GM12878 (cell line): ENCODE results near the gene NKRF. TPM values are rescaled to one million over a fixed set of nuclear protein-coding genes. Genes with fewer than 3 reads are reported as not detected.
A peak's percentile ranks its signal among the peaks of the same experiment; 100 is the strongest.

Experiments used
- ATAC-seq: fragments of 200-7000 bp; cut with Tn5 transposase; 3 replicates; pipeline ENCODE4 v1.9.1; 2020; ENCODE audit warnings: mild to moderate bottlenecking, moderate library complexity
- BruUV-seq: library from RNA; stranded (reverse); fragments of 400-500 nt; replicated peaks from 2 replicates; lab custom pipeline; 2021; lab: Mats Ljungman, UMichigan
- CTCF ChIA-PET: fragments of 300-600 bp; sonication (Branson Sonifier 250); formaldehyde crosslinking; extraction: SDS; loops from one replicate; lab custom pipeline; 2021; ENCODE audit warnings: inconsistent platforms; lab: Yijun Ruan, JAX
- POLR2A ChIA-PET: fragments of 350-600 bp; formaldehyde crosslinking; extraction: SDS; loops from one replicate; lab custom pipeline; 2021; ENCODE audit warnings: inconsistent platforms; lab: Charles Lee
- RAD21 ChIA-PET: fragments of 300-600 bp; sonication (Branson Sonifier 250); formaldehyde crosslinking; loops from one replicate; lab custom pipeline; 2023; ENCODE audit warnings: antibody characterized with exemption; ENCODE audit not compliant: unreplicated experiment; lab: Charles Lee
- SMC1A ChIA-PET: fragments of 300-600 bp; sonication (Branson Sonifier 250); formaldehyde crosslinking; loops from one replicate; lab custom pipeline; 2023; ENCODE audit not compliant: unreplicated experiment, uncharacterized antibody; lab: Charles Lee
- DNase-seq: peaks from one replicate; pipeline ENCODE4 v3.0.0-alpha.2; 2011; ENCODE audit warnings: low read depth, low spot score
- FAIRE-seq: peaks from 3 replicates; lab custom pipeline; 2011; peaks lifted over from hg19 to GRCh38; lab: Jason Lieb, UNC
- H2AFZ ChIP-seq: 2 replicates; pipeline ENCODE4 v1.6.0; 2011; ENCODE audit warnings: low read depth, low read length, control low read depth; ENCODE audit not compliant: control insufficient read depth
- H3K27ac ChIP-seq: 2 replicates; pipeline ENCODE4 v1.5.1; 2011; ENCODE audit warnings: control low read depth; ENCODE audit not compliant: control insufficient read depth, insufficient read depth
- H3K27me3 ChIP-seq, 2 experiments: replicated peaks in 1 of 2; 2 replicates each; pipeline versions ENCODE4 v1.6.0 to v1.6.1; 2011; ENCODE audit warnings: low read length in 1 of 2; ENCODE audit not compliant: control insufficient read depth in 2 of 2, insufficient read depth in 2 of 2
- H3K36me3 ChIP-seq, 2 experiments: 2 replicates each; pipeline ENCODE4 v1.5.1; 2011; ENCODE audit warnings: low read length in 1 of 2; ENCODE audit not compliant: control insufficient read depth in 2 of 2, insufficient read depth in 2 of 2
- H3K4me1 ChIP-seq: 2 replicates; pipeline ENCODE4 v1.6.1; 2011; ENCODE audit warnings: mild to moderate bottlenecking, low read length, moderate library complexity, mixed read lengths; ENCODE audit not compliant: control insufficient read depth, insufficient read depth
- H3K4me2 ChIP-seq: 2 replicates; pipeline ENCODE4 v1.6.0; 2011; ENCODE audit warnings: control low read depth; ENCODE audit not compliant: control insufficient read depth, insufficient read depth
- H3K4me3 ChIP-seq: fragments of 200-600 bp; sonication (generic); 2 replicates; pipeline ENCODE4 v1.5.1; 2016
- H3K79me2 ChIP-seq: 2 replicates; pipeline ENCODE4 v1.6.0; 2011; ENCODE audit warnings: low read length; ENCODE audit not compliant: control insufficient read depth, insufficient read depth
- H3K9ac ChIP-seq: 2 replicates; pipeline ENCODE4 v1.8.0; 2011; ENCODE audit warnings: low read length, control low read depth, mixed read lengths; ENCODE audit not compliant: control insufficient read depth, insufficient read depth
- H3K9me3 ChIP-seq: replicated peaks from 3 replicates; pipeline ENCODE4 v1.5.1; 2011; ENCODE audit warnings: mild to moderate bottlenecking, low read length; ENCODE audit not compliant: control insufficient read depth, insufficient read depth
- H4K20me1 ChIP-seq: 2 replicates; pipeline ENCODE4 v1.6.0; 2011; ENCODE audit not compliant: control insufficient read depth, insufficient read depth
- CREM ChIP-seq: IDR thresholded peaks from 2 replicates; pipeline ENCODE4 v1.6.1; 2014; ENCODE audit warnings: antibody characterized with exemption, low read depth
- EED ChIP-seq: sonication (generic); IDR thresholded peaks from 2 replicates; pipeline ENCODE4 v1.6.1; 2016; ENCODE audit warnings: antibody characterized with exemption, low read depth
- ETV6 ChIP-seq, 2 experiments: fragments of 450-650 bp in 1 of 2; IDR thresholded peaks in 1 of 2; conservative IDR thresholded peaks in 1 of 2; 2 replicates each; pipeline ENCODE4 v1.6.1; 2014; ENCODE audit warnings: antibody characterized with exemption in 1 of 2, borderline replicate concordance in 1 of 2, low read depth in 1 of 2, mild to moderate bottlenecking in 1 of 2, moderate library complexity in 1 of 2
- FOXM1 ChIP-seq: IDR thresholded peaks from 2 replicates; pipeline ENCODE4 v1.6.1; 2012; ENCODE audit warnings: low read depth, mild to moderate bottlenecking, inconsistent platforms, low read length, moderate library complexity
- IRF4 ChIP-seq: IDR thresholded peaks from 2 replicates; pipeline ENCODE4 v1.6.1; 2011; ENCODE audit warnings: low read depth, low read length
- MYB ChIP-seq: fragments of 150-350 bp; IDR thresholded peaks from 2 replicates; pipeline ENCODE4 v1.6.1; 2014; ENCODE audit warnings: mild to moderate bottlenecking, low read depth, low read length, borderline replicate concordance
- MYC ChIP-seq: IDR thresholded peaks from 2 replicates; pipeline ENCODE4 v1.6.1; 2011; ENCODE audit warnings: mild to moderate bottlenecking, low read length, moderate library complexity, inconsistent platforms; ENCODE audit not compliant: insufficient read depth, insufficient replicate concordance, insufficient read length, severe bottlenecking
- NR2C2 ChIP-seq: IDR thresholded peaks from 2 replicates; pipeline ENCODE4 v1.6.1; 2011; ENCODE audit warnings: borderline replicate concordance, low read depth; ENCODE audit not compliant: control insufficient read depth, insufficient read length
- NRF1 ChIP-seq: conservative IDR thresholded peaks from 2 replicates; pipeline ENCODE4 v1.6.1; 2011; ENCODE audit warnings: mild to moderate bottlenecking, low read depth, low read length, improper control_type of control experiment
- SMAD1 ChIP-seq: fragments of 450-650 bp; IDR thresholded peaks from 2 replicates; pipeline ENCODE4 v1.6.1; 2018; ENCODE audit warnings: mild to moderate bottlenecking, low read depth; ENCODE audit not compliant: partially characterized antibody
- SMAD5 ChIP-seq: IDR thresholded peaks from 2 replicates; pipeline ENCODE4 v1.6.1; 2016; ENCODE audit warnings: antibody characterized with exemption, low read depth
- YY1 ChIP-seq: IDR thresholded peaks from 2 replicates; pipeline ENCODE4 v1.6.1; 2011; ENCODE audit warnings: low read depth, mild to moderate bottlenecking, low read length
- WGBS: methylation state at CpG from one replicate; pipeline ENCODE4 v1.1.6; 2016; ENCODE audit warnings: low lambda C conversion rate; ENCODE audit not compliant: insufficient replicate concordance, insufficient coverage; ENCODE audit errors: missing lambda C conversion rate; 5-methylcytosine and 5-hydroxymethylcytosine counted together
- in situ Hi-C: fragments of 300-500 bp; cut with MboI; formaldehyde crosslinking; loops from 9 replicates; pipeline ENCODE4 v1.14.3; 2018; ENCODE audit warnings: mixed read lengths
- intact Hi-C: fragments of 100-400 bp; cut with micrococcal nuclease; formaldehyde crosslinking; loops from one replicate; pipeline ENCODE4 v1.14.2; 2022; ENCODE audit not compliant: unreplicated experiment
- polyA plus RNA-seq, 11 experiments: library from polyadenylated mRNA; depleted of rRNA in 4 of 11; unstranded in 6 of 11; stranded (reverse) in 5 of 11; fragments of >200 nt; fragmentation: Nextera tagmentation in 4 of 11; fragmentation: Illumina TruSeq in 1 of 11; extraction: Ambion mirVana in 4 of 11; extraction: Trizol in 1 of 11; gene quantifications; 1 replicate in 1 of 11; 2 replicates in 10 of 11; pipeline versions ENCODE4 v1.2.1 to v1.2.3, GENCODE V29; 2011 to 2016; ENCODE audit warnings: inconsistent platforms in 2 of 11, missing spikeins in 2 of 11, low read depth in 1 of 11
- total RNA-seq, 4 experiments: library from RNA; depleted of rRNA in 3 of 4; stranded (reverse); fragments of >200 nt in 3 of 4; fragmentation: Illumina TruSeq in 1 of 4; extraction: Trizol in 1 of 4; gene quantifications; 2 replicates each; pipeline versions ENCODE4 v1.2.1 to v1.2.3, GENCODE V29; 2013 to 2021
- TF ChIP-seq, protein P1 (sequence below): IDR thresholded peaks from 2 replicates; pipeline ENCODE4 v1.6.1; 2012; ENCODE audit warnings: low read depth, low read length, improper control_type of control experiment
- TF ChIP-seq, protein P2 (sequence below): fragments of 450-650 bp; conservative IDR thresholded peaks from 2 replicates; pipeline ENCODE4 v1.6.1; 2017; ENCODE audit warnings: mild to moderate bottlenecking, moderate library complexity
- TF ChIP-seq, protein P3 (sequence below): fragments of 450-650 bp; IDR thresholded peaks from 2 replicates; pipeline ENCODE4 v1.6.1; 2017; ENCODE audit warnings: antibody characterized with exemption, mild to moderate bottlenecking, moderate library complexity

Gene NKRF
- total and polyA plus RNA-seq, 10 of the 15 experiments (the other 5 are each of a cell fraction or from before 2014, with no cell fraction given) = 6.2 to 21.5 (median 10.1) TPM

DNA sequence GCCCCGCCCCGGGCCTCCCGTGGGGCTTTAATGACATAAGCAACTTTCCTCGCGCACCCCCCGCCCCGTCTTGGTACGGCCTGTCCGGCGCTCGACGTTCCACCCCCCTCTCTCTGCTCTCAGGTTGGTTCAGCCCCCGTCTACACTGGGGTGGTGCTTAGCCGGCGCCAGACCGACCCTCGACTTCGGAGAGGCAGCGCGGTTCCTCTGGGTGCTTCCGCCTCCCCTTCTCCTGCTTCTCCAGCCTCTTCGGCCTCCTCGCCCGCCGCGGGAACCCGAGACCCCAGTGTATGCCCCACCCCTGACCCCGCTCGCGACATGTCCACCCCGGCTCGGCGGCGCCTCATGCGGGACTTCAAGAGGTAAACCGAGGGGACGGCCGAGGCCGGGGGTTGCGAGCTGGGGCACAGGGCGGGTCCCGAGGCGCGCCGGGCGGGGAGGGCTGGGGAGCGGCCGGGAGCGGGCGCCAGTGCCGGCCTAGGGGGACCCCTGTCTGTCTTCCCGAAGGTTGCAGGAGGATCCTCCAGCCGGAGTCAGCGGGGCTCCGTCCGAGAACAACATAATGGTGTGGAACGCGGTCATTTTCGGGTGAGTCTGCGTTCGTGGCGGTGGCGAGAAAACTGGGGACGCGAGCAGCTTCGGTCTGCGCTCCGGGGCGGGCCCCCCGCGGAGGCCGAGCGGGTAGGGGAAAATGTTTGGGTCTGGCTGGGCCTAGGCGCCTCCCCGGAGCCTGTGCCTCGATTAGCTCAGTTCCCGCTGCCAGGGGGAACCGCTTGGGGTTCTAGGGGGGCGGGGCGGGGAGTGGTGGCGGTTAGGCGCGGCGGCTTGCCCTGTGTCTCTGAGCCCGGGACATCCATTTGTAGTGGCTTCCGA is 31.6 kb downstream of the NKRF start, which contains the start of gene UBE2A:
Gene UBE2A, plus strand, starts transcription at position 170 of the 873 bp plus-strand sequence. Its CDS starts 149 bp downstream, at position 319.
- Histone ChIP-seq H3K79me2 (peaks cover 14% of the 10 kb centered on the region), H3K9me3 (no peaks in the 10 kb centered on the region; the same call in 2 of the 3 replicates), H3K4me3 (peak within 1 kb of the TSS; percentile 76), H3K27me3 (no peaks in the 10 kb centered on the region), H2AFZ (peak within 1 kb of the TSS; percentile 90), H3K27ac (peak within 1 kb of the TSS; percentile 55), H3K36me3 (no peaks in the 10 kb centered on the region), H3K9ac (peak within 1 kb of the TSS; percentile 74), H4K20me1 (no peaks in the 10 kb centered on the region), H3K4me1 (no peaks in the 10 kb centered on the region; the same call in 1 of the 2 replicates), H3K4me2 (peak within 1 kb of the TSS; percentile 62)
- intact Hi-C loops (loop anchor here (1.0 to 2.0 kb wide), 2 partner anchors 9 to 58 kb away; partner anchors contain the start of gene STEEP1), in situ Hi-C loops (no loop called here)
- no peak for FAIRE-seq
- BruUV-seq = no TSS peak
- WGBS = 51% methylated on average over 52 of the region's 86 CpGs
- POLR2A ChIA-PET = interaction anchor here (0.6 to 1.8 kb wide), 5 partner anchors 17 to 51 kb away, joined by 3 to 8 read pairs (median 3); partner anchors contain the start of gene NKRF
- peak; percentile 53 for DNase-seq
- RAD21 ChIA-PET = interaction anchor here (0.7 to 2.5 kb wide), 8 partner anchors 8 to 119 kb away, joined by 3 to 9 read pairs (median 3); partner anchors contain the start of gene NKRF
- SMC1A ChIA-PET = interaction anchor here (0.8 to 1.3 kb wide), 4 partner anchors 9 to 155 kb away, joined by 3 to 4 read pairs (median 3); partner anchors contain the start of gene STEEP1
- CTCF ChIA-PET = interaction anchor here (0.8 to 4.7 kb wide), 4 partner anchors 9 to 155 kb away, joined by 3 to 16 read pairs (median 6); no protein-coding TSS in a partner anchor
- peak; percentile 89 for ATAC-seq
- no peak for TF ChIP-seq ETV6 (conservative IDR thresholded peaks at IDR 0.05 in 1 of 2, IDR thresholded peaks at IDR 0.05 in 1 of 2; ENCODE audit: borderline replicate concordance in 1 of 2, low read depth in 1 of 2)
- TF ChIP-seq EED = no peak
- no peak for TF ChIP-seq NR2C2
- TF ChIP-seq SMAD1 = no peak
- TF ChIP-seq, protein P1, sequence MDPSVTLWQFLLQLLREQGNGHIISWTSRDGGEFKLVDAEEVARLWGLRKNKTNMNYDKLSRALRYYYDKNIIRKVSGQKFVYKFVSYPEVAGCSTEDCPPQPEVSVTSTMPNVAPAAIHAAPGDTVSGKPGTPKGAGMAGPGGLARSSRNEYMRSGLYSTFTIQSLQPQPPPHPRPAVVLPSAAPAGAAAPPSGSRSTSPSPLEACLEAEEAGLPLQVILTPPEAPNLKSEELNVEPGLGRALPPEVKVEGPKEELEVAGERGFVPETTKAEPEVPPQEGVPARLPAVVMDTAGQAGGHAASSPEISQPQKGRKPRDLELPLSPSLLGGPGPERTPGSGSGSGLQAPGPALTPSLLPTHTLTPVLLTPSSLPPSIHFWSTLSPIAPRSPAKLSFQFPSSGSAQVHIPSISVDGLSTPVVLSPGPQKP = no peak
- no peak for TF ChIP-seq FOXM1
- no peak for TF ChIP-seq MYB
- TF ChIP-seq, protein P2, sequence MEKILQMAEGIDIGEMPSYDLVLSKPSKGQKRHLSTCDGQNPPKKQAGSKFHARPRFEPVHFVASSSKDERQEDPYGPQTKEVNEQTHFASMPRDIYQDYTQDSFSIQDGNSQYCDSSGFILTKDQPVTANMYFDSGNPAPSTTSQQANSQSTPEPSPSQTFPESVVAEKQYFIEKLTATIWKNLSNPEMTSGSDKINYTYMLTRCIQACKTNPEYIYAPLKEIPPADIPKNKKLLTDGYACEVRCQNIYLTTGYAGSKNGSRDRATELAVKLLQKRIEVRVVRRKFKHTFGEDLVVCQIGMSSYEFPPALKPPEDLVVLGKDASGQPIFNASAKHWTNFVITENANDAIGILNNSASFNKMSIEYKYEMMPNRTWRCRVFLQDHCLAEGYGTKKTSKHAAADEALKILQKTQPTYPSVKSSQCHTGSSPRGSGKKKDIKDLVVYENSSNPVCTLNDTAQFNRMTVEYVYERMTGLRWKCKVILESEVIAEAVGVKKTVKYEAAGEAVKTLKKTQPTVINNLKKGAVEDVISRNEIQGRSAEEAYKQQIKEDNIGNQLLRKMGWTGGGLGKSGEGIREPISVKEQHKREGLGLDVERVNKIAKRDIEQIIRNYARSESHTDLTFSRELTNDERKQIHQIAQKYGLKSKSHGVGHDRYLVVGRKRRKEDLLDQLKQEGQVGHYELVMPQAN = peak; percentile 37; the same call in 1 of the 2 replicates
- peak; percentile 64; the same call in 1 of the 2 replicates for TF ChIP-seq CREM
- TF ChIP-seq YY1 = 0 out of 2 replicates have a peak, but pooled peaks have one; percentile 20
- TF ChIP-seq, protein P3, sequence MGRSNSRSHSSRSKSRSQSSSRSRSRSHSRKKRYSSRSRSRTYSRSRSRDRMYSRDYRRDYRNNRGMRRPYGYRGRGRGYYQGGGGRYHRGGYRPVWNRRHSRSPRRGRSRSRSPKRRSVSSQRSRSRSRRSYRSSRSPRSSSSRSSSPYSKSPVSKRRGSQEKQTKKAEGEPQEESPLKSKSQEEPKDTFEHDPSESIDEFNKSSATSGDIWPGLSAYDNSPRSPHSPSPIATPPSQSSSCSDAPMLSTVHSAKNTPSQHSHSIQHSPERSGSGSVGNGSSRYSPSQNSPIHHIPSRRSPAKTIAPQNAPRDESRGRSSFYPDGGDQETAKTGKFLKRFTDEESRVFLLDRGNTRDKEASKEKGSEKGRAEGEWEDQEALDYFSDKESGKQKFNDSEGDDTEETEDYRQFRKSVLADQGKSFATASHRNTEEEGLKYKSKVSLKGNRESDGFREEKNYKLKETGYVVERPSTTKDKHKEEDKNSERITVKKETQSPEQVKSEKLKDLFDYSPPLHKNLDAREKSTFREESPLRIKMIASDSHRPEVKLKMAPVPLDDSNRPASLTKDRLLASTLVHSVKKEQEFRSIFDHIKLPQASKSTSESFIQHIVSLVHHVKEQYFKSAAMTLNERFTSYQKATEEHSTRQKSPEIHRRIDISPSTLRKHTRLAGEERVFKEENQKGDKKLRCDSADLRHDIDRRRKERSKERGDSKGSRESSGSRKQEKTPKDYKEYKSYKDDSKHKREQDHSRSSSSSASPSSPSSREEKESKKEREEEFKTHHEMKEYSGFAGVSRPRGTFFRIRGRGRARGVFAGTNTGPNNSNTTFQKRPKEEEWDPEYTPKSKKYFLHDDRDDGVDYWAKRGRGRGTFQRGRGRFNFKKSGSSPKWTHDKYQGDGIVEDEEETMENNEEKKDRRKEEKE = peak; percentile 86
- peak; percentile 71; the same call in 1 of the 2 replicates for TF ChIP-seq SMAD5
- TF ChIP-seq IRF4 = no peak
- no peak for TF ChIP-seq NRF1
- TF ChIP-seq MYC = no peak
